Mucosa of rectum (tissue), 2 donors: ENCODE data around the gene OR10G4.

ENCODE experiments used
- H3K27ac ChIP-seq, 2 donors: one replicate each; pipeline ENCODE4 v1.7.0; 2013; ENCODE audit warnings: inconsistent platforms in 2 of 2, low read depth in 2 of 2, low read length in 2 of 2
- H3K27me3 ChIP-seq, 2 donors: one replicate each; pipeline ENCODE4 v1.7.0; 2013; ENCODE audit warnings: low read length in 2 of 2; ENCODE audit not compliant: control insufficient read depth in 2 of 2, insufficient read depth in 2 of 2
- H3K36me3 ChIP-seq, 2 donors: one replicate each; pipeline ENCODE4 v1.7.0; 2013; ENCODE audit warnings: low read length in 2 of 2; ENCODE audit not compliant: control insufficient read depth in 2 of 2, insufficient read depth in 2 of 2
- H3K4me1 ChIP-seq, 2 donors: one replicate each; pipeline ENCODE4 v1.7.0; 2013; ENCODE audit warnings: low read length in 2 of 2, mild to moderate bottlenecking in 1 of 2; ENCODE audit not compliant: control insufficient read depth in 2 of 2, insufficient read depth in 2 of 2
- H3K4me3 ChIP-seq, 2 donors: one replicate each; pipeline ENCODE4 v1.7.0; 2013; ENCODE audit warnings: low read length in 2 of 2
- H3K9ac ChIP-seq, 2 donors: one replicate each; pipeline ENCODE4 v1.7.0; 2013; ENCODE audit warnings: low read length in 2 of 2, low read depth in 1 of 2, mild to moderate bottlenecking in 1 of 2
- H3K9me3 ChIP-seq, 2 donors: one replicate each; pipeline ENCODE4 v1.7.0; 2013; ENCODE audit warnings: low read length in 2 of 2; ENCODE audit not compliant: control insufficient read depth in 2 of 2
- donor health status: healthy.
- donor health status: Normal muscosa, but diverticular disease.

The OR10G4 gene

GRCh38 chr11:124041254-124041653 lies 28.5 kb downstream of the OR10G4 start, which contains the start of gene OR10G7:
Gene OR10G7 (minus strand): TSS chr11:124041325. CDS start chr11:124039001, 2,324 bp downstream.
- no peak within 1 kb of the TSS for H3K4me3 ChIP-seq
- H3K36me3 ChIP-seq = no peaks in the 10 kb centered on the region
- no peak within 1 kb of the TSS for H3K27ac ChIP-seq
- no peaks in the 10 kb centered on the region for H3K9me3 ChIP-seq
- H3K4me1 ChIP-seq = no peaks in the 10 kb centered on the region
- no peak within 1 kb of the TSS for H3K9ac ChIP-seq
- H3K27me3 ChIP-seq = no peaks in the 10 kb centered on the region

GRCh38 chr11:124043420-124043819 lies 30.6 kb downstream of the OR10G4 start:
- Histone ChIP-seq H3K27ac (no peak overlapping the region), H3K36me3 (no peaks in the 10 kb centered on the region), H3K27me3 (no peaks in the 10 kb centered on the region), H3K9ac (no peak overlapping the region), H3K4me3 (no peak overlapping the region), H3K9me3 (no peaks in the 10 kb centered on the region), H3K4me1 (no peaks in the 10 kb centered on the region)

- no peak overlapping the region for H3K9ac ChIP-seq
- H3K27me3 ChIP-seq = no peaks in the 10 kb centered on the region
- no peak overlapping the region for H3K27ac ChIP-seq
- no peaks in the 10 kb centered on the region for H3K36me3 ChIP-seq
- H3K9me3 ChIP-seq = no peaks in the 10 kb centered on the region
- H3K4me1 ChIP-seq = no peaks in the 10 kb centered on the region
- no peak overlapping the region for H3K4me3 ChIP-seq
Measured at GRCh38 chr11:124050748-124051147, 38.0 kb downstream of the OR10G4 start.

- Histone ChIP-seq H3K4me3 (no peak overlapping the region), H3K27me3 (no peaks in the 10 kb centered on the region), H3K27ac (no peak overlapping the region), H3K36me3 (no peaks in the 10 kb centered on the region), H3K9ac (no peak overlapping the region), H3K9me3 (no peaks in the 10 kb centered on the region), H3K4me1 (no peaks in the 10 kb centered on the region)
Measured at GRCh38 chr11:124052966-124053365, 40.2 kb downstream of the OR10G4 start.
